Measurements from ENCODE around the gene CILP.

- TF ChIP-seq, protein P1, sequence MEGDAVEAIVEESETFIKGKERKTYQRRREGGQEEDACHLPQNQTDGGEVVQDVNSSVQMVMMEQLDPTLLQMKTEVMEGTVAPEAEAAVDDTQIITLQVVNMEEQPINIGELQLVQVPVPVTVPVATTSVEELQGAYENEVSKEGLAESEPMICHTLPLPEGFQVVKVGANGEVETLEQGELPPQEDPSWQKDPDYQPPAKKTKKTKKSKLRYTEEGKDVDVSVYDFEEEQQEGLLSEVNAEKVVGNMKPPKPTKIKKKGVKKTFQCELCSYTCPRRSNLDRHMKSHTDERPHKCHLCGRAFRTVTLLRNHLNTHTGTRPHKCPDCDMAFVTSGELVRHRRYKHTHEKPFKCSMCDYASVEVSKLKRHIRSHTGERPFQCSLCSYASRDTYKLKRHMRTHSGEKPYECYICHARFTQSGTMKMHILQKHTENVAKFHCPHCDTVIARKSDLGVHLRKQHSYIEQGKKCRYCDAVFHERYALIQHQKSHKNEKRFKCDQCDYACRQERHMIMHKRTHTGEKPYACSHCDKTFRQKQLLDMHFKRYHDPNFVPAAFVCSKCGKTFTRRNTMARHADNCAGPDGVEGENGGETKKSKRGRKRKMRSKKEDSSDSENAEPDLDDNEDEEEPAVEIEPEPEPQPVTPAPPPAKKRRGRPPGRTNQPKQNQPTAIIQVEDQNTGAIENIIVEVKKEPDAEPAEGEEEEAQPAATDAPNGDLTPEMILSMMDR (IDR thresholded peaks at IDR 0.05): no peak
- TF ChIP-seq POLR2A (IDR thresholded peaks at IDR 0.05): no peak
Observed at GRCh38 chr15:65180167-65180566, 31.1 kb downstream of the CILP start.

All from Peyer's patch (tissue), 4 donors.